Adrenal gland (tissue), 5 donors: ENCODE data around the gene TNFSF18.

ENCODE experiments used
- CTCF ChIP-seq, 6 experiments: fragments of 450-650 bp in 4 of 6; fragments of 200-600 bp in 2 of 6; sonication (generic) in 1 of 6; IDR thresholded peaks; 1 replicate in 5 of 6; 2 replicates in 1 of 6; pipeline versions ENCODE4 v1.5.1 to v1.8.0; 2016 to 2021; ENCODE audit warnings: antibody characterized with exemption in 6 of 6, mild to moderate bottlenecking in 2 of 6, moderate library complexity in 1 of 6
- POLR2A ChIP-seq, 2 donors: fragments of 450-650 bp; IDR thresholded peaks; one replicate each; pipeline ENCODE4 v1.6.1; 2017; ENCODE audit warnings: antibody characterized with exemption in 2 of 2, mild to moderate bottlenecking in 2 of 2, moderate library complexity in 1 of 2
- donor health status: DM: no; HTN: no; CAD: no.

- TF ChIP-seq CTCF (IDR thresholded peaks at IDR 0.05), result no peak
- TF ChIP-seq POLR2A (IDR thresholded peaks at IDR 0.05), result no peak
These were observed 57.1 kb downstream of the TNFSF18 start for GRCh38 chr1:172993640-172994039.
